GM21447 (cell line): ENCODE data around the gene PDZK1.
"Not testable (repeated sequence)": the region's sequence is repeated elsewhere in the genome, so short reads cannot be mapped to it uniquely, and the experiment has no call there.

ENCODE experiments used
- ATAC-seq: cut with Tn5 transposase; IDR thresholded peaks from one replicate; pipeline ENCODE4 v1.9.1; 2021; ENCODE audit not compliant: unreplicated experiment

The PDZK1 gene

DNA sequence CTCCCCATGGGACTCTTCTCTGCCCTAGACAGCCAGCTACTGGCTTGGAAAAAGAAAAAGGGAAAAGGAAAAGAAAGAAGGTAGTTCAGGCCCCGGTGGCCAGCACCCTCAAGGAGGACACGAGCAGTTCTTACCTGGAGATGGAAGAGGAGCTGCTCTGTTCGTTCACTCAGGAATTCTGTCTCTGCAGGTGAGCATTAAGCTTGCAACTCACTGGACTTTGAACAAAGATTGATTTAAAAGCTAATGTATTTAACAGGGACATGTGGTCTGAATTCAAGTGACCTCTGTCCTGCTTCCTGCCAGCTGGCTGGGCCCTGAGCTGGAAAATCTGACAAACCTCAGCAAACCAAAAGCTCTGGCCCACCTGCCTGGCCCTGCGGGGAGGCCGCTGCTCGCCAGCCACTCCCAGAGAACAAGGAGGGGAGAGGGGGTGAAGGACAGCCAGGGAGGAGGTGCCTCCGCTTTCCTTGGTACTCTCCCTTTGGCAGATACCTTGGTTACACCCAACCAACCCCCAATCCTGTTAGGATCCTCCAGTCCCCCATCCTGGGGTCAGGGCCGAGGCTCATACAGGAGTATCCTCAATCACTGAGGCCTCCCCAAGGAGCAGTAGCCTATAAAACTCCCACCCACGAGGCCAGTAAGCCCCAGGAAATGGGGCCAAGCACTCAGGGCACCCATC, at the start of gene PDZK1:
Gene PDZK1, minus strand, starts transcription at position 186 of the 685 bp plus-strand sequence. CDS start 19,347 bp downstream, outside the sequence.
- no peak for ATAC-seq

DNA sequence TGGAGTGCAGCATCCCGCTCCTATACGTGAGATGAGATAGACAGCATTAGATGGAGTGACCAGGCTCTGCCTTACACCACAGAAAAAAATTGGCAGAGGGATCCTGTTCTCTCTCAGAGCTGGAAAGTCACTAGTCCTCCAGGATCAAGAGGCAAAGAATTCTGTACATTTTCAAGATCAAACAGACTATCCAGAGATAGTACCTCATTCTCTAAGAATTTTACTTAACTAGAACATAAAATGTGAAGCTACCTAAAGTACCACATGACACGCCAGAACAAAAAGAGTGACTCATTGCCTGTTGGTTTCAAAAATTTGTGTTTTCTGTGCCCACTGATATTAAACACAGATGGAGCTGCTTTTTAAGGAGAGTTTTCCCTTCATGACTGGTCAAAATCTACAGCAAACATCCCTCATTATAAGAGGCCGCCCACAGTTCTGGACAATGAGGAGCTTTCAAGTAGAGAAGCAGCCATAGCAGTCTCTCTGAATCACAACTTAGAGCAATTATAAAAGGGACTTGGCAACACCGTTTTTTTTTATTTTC, 44.4 kb upstream of the PDZK1 start:
- ATAC-seq: no peak

DNA sequence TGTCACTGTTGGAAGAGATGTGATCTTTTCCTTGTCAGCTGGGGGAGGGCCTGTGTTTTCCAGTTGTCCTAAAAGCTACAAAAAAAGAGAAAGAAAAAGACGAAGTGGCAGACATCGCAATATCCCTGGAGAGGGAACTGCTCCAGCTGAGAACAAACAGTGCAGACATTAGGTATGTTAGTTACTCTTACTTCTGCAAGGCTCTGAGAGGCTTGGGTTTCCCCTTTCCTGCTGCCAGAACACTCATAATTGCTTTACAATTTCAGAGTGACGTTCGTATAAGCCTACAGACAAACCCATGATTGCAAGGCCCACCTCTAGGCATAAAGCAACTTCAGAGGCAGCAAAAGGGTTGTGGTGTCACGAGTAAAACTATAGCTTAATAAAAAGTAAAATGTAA, 43.3 kb upstream of the PDZK1 start:
- ATAC-seq: no peak

DNA sequence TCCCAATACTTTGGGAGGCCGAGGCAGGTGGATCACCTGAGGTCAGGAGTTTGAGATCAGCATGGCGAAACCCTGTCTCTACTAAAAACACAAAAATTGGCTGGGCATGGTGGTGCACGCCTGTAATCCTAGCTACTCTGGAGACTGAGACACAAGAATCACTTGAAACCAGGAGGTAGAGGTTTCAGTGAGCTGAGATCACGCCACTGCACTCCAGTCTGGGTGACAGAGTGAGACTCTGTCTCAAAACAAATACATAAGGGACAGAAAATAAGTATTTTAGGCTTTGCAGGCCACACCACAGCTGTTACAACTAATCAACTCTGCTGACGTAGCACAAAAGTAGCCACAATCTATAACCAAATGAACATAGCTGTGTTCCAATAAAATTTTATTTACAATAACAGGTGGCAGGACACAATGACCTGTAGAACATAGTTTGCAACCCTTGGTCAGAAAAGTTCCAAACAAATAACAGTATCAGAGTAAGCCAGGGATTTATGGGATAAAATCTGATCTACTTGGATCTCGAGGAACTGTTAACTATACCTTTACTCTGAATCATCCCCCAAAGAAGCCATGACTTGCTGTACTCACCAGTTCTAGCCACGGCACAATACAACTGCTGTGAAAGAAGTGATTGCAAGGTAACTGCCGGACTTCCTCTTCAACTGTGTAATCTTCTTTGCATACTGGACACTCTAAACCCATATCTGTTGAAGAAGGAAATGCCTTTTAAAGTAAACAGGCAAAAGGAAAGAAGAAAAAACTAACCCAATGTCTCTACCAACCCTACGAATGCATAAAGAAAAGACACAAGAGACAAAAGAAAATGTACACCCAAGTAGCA, 40.5 kb upstream of the PDZK1 start:
- no peak for ATAC-seq

DNA sequence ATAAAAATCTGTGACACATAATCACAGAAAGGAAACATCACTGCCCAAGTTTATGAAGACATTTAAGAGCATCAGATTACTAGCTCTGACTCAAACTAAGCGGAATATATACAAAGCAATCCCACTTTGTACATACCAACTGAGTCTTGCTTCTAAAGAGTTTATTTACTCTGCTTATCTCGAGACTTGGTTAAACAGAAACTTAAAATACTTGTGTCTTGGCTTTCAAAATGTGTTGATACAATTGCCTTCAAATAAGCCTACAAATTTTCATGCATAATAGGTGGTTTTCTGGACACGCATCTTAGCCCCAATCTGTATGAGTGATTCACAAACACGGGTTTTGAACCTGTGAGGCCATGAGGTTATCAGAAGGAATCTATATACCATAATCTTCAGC, 33.1 kb upstream of the PDZK1 start:
- ATAC-seq: no peak

DNA sequence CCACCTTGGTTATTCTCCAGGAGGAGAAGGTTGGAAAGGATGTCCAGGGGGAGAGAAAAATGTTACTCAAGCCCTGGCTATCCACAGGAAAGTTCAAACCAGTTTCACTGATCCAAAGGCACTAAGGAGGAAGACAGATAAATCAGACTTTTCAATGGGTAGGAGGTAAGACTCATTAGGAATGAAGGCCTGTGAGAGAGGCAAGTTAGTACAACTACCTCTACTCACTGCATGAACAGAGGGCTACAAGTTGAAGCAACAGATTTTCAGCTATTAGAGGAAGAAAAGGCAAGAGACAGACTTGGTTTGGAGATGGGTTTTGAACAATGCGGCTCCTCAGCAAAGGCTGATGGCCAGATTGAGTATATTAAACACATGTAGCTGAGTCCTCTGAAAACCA, 29.0 kb upstream of the PDZK1 start:
- no peak for ATAC-seq

DNA sequence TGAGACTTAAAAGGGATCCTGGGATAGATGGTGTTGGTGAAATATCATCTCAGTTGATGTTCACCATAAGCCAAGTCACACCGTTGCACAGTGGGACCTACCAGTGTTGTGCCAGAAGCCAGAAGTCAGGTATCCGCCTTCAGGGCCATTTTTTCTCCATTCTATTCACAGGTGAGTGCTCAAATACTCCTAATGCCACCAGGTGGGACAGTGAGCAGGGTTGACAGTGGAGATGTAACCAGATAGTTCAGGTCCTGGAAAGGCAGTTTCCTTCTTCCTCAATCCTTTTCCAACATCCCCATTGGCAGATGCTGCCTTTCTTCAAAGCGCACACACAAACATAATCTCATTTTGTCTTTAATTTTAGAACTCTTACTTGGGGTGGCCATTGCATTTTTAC, 23.7 kb upstream of the PDZK1 start:
- ATAC-seq: no peak

DNA sequence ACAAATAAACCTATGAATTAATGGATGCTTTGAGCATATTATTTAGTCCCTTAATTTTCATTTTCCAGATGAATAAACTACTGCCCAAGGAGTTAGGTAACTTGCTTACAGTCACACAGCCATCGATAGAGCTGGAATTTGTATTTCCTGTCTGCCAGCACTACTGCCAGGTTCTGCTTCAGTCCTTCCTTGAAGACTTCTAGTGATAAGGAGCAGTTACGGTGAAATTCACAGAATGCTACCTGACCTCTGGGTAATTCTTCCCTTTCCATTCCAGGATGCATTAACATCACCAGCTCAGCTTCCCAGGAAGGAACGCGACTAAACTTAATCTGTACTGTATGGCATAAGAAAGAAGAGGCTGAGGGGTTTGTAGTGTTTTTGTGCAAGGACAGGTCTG, 23.3 kb upstream of the PDZK1 start:
- ATAC-seq: no peak

DNA sequence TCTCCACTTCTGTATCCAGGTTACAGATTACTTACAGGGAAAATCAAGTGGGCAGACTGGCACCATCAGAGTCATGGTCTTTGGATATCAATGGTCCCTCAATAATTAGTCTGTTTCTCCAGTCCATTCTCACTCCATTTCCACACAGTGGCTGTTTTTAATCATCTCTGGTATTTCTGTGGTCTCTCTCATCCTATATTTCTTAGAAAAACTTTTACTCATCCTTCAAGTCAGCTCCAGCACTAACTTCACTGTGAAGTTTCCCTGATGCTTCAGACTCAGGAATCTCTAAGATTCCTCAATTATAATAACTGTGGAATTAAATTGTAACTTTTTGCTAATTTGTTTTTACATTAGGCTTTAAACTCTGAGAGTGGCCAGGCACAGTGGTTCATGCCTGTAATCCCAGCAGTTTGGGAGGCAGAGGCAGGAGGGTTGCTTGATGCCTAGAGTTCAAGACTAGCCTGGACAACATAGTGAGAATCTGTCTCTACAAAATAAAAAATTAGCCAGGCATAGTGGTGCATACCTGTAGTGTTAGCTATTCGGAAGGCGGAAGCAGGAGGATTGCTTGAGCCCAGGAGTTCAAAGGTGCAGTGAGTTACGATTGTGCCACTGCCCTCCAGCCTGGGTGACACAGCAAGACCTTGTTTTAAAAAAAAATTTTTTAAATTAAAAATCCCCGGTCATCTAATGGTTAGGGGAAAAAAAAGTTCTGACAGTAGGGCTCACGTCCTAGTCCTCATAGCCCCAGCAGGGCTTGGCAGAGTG, 22.7 kb upstream of the PDZK1 start:
- ATAC-seq: no peak

DNA sequence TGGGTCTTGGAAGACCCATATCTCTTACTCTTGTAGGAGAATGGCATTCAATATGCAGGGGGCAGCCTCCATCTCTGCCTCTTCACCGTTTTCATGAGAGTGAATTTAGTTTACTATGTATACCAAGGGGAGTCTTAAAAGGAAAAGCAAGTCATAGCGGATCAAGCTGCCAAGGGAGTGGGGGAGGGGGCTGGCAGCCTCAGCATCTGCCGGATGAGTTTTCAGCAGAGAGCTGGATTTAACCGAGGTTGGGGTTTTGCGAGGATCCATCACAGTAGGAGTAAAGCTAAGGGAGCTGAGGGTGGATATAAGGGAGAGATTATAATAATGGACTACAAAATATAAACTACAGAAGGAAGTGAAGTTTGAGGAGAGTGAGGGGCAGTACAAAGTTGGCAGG, 22.0 kb upstream of the PDZK1 start:
- ATAC-seq: no peak

DNA sequence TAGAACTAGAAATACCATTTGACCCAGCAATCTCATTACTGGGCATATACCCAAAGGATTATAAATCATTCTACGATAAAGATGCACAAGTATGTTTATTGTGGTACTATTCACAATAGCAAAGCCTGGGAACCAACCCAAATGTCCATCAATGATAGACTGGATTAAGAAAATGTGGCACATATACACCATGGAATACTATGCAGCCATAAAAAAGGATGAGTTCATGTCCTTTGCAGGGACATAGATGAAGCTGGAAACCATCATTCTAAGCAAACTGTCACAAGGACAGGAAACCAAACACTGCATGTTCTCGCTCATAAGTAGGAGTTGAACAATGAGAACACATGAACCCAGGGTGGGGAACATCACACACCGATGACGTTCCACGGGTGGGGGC, 19.0 kb upstream of the PDZK1 start:
- not testable (repeated sequence) for ATAC-seq

DNA sequence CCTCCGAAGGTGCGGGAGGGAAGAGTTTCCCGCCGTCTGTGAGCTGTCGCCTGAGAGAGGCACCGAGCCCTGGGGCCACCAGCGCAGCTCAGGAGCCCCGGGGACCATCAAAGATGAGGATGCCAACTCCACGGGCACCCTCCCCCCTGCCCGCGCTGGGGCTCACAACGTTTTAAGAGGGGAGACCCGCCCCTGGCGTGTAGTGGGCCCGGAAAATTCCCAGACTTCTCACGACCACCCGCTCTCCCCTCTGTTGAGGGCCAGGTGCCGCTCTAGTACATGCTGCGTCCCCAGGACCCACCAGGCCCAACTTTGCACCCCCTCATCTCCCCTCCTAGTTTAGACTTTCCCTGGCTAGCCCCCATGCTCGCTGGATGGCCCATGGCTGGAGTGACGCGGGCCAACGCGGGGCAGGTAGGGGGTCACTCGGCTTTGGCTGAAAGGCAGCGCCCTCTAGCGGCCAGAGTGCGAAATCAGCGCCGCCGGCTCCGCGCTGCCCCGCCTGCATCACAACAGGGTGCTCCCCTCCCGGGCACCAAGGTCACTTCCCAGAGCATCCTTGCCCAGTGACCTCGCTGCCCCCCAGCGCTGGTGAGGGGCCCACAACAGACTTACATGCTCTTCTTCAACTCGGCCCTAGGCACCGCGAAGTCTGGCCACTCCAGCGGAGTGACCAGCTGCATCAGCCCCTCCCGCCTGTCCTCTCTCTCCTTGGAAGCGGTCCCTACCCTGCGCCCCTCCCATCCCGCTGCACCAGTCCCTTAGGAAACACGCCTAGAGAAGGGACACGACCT, 13.9 kb upstream of the PDZK1 start:
- peak; percentile 50 for ATAC-seq

DNA sequence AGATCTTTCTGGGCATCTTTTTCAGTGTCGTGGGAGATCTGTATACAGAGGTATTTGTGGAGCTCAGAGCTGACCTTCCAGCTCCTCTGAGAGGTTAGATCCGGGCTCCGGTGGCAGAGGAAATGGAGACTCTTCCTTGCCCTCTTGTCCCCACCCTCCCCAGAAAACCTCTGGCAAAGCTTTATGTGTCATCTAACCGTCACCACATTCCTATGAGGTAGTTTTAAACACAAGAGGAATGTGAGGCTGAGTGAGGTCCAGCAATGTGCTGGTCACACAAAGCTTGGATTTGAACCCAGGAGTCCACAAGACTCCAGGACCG, 13.3 kb upstream of the PDZK1 start:
- ATAC-seq: no peak

DNA sequence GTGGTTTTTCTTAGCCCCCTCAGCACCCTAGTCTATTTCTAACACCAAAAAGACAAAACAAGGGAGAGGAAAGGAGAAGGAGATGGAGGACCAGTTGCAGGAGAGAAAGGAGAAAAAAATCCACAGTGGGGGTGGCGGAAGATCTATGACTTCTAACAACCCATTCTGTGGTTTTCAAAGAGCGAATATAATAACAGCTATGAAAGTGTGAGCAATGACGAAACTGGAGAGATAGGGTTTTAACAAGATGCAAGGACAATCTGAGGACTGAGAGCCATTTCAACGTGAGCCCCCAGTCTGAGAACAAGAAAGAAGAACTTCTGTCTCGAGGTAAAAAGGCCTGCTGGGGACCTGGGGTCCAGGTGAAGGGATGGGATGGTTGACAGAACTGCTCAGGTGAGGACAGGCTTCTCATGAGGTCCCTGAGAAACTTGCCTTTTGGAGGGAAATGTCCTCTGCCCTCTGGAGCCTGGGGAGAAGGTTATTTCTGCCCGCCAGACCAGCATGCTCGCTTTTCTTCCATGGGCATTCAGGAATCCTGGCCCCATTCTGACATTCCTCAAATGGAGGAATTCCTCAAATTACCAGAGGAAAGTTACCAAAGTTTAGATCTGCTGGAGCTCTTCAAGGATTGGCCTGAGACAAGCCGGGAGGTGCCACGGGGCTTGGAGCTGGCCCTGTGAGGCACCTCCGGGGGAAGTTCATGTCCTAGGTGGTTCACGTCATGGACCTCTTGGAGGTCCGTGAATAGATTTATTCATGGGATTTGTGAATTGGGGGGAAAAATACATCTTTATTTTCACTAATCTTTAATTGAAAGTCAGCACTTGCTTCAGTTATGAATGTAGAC, 12.3 kb upstream of the PDZK1 start, which contains the start of gene CD160:
Gene CD160, plus strand, starts transcription at position 270 of the 850 bp plus-strand sequence. CDS start 8,829 bp downstream, outside the sequence.
- ATAC-seq: no peak

DNA sequence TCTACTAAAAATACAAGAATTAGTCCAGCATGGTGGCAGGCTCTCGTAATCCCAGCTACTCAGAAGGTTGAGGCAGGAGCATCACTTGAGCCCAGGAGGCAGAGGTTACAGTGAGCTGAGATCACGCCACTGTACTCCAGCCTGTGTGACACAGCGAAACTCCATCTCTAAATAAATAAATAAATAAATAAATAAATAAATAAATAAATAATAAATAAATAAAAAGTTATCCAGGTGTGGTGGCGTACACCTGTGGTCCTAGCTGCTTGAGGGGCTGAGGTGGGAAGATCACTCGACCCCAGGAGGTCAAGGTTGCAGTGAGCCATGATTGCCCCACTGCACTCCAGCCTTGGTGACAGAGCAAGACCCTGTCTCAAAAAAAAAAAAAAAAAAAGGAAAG, 11.3 kb upstream of the PDZK1 start:
- not testable (repeated sequence) for ATAC-seq

DNA sequence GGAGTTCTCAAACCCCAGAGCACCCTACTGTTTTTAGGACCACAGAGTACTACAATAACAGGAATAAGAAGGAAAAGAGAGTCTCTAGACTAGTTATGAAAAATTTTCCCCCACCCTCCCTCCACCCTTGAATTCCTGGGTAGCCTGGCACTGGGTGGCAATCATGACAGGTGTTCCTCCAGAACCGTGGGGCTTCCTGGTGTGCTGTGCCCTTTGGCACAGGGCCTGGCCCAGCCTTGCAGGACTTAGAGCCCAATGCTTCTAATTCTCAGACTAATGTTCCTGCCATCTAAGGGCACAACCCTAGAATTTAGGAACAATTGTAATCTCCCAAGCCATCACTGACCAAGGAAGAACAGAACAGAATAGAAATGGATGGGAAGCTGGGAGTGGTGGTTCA, 10.7 kb upstream of the PDZK1 start:
- ATAC-seq: no peak

DNA sequence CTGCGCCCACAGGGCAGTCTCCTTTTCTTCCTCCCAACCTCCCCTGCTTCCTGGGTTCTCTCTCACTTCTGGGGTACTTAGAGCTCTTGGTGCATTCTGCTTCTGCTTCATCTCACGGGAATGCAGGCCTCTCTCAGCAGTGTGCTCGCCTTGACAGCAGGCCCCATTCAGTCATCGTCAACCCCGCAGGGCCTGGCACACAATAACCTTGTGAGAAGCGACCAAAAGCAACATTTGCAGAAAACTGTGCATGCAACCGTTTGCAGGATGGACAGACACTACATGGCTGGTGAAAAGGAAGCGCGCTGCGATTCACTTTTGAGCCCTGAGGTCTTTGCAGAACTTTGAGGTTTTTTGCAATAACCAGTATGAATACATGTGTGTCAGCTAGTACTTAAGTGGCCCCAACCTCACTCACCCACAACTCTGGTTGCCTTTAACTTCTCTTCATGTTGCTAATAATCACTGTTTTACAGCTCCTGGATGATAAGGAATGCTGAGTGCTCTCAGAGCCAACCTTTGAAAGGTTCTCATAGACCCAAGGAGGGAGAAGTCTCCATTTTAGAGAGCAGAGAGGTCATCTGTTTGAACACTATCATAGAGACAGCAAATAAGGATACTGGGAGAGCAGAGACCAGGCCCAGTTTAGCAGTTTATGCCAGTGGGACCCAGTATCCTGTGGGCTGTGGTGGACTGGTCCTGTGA, 9.6 kb upstream of the PDZK1 start:
- ATAC-seq: no peak

DNA sequence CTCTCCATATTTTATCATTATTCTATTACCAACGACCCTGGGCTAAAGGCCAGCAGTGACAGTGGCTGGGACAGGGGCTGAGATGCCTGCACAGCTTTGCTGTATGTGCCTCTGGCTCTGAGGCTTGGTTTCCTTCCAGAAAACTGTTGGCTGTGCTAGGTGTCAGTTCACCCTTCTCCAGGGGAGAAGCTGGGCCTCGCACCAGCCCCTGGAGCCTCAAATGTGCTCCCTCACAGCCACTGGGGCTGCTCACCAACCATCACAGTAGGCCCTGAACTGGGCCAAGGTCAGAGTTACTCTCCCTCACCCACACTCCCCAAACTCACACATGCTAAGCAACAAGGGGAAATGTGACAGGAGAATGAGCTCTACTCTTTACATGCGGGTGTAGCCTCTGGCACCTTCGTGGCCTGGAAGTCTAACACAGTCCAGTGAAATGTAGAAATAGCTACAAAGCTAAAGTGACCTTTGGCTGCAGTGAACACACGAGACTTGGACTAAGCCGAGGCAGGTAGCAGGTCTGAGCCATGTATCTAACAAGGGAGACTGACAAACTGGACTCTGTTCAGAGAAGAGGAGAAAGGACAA, 7.5 kb upstream of the PDZK1 start:
- no peak for ATAC-seq

DNA sequence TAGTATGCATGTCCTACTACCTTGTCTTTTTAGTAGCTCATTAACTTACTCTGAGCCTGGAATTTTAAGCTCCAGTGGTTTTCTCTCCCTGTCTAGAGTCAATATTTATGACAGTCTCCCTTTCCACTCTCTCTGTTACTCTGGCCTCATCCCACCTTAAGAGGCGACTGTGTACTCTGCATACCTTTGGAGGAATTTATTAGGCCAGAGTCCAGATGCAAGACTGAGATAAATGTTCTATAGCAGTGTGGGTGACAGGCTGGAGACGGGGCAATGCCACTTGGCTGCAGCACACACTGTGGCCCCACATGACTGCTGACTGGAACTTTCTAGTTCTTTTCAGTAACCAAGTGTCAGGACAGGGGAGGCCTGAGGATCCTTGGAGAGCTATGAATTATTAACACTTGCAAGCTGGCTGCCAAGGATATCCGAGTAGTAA, 4.1 kb upstream of the PDZK1 start:
- no peak for ATAC-seq
